NT2/D1 (cell line): ENCODE measurements around the gene USP2.

Experiments used
- SUZ12 ChIP-seq: IDR thresholded peaks from 2 replicates; pipeline ENCODE4 v1.6.1; 2011; ENCODE audit not compliant: insufficient read length, insufficient read depth; ENCODE audit errors: extremely low read depth
- YY1 ChIP-seq: IDR thresholded peaks from 2 replicates; pipeline ENCODE4 v1.6.1; 2011; ENCODE audit not compliant: insufficient read length, insufficient read depth
- ZNF274 ChIP-seq: IDR thresholded peaks from 2 replicates; pipeline ENCODE4 v1.6.1; 2011; ENCODE audit warnings: mild to moderate bottlenecking, low read depth, low read length

GRCh38 chr11:119421351-119421750 is 39.9 kb upstream of the USP2 start:
- TF ChIP-seq YY1, result no peak
- TF ChIP-seq ZNF274, result no peak
- TF ChIP-seq SUZ12, result no peak
